KOPT-K1 (cell line): ENCODE measurements around the gene B3GNT9.

ENCODE experiments used
- H3K27ac ChIP-seq: fragments of 200-600 bp; sonication (generic); 2 replicates; pipeline ENCODE4 v1.5.1; 2016; ENCODE audit warnings: antibody characterized with exemption, mild to moderate bottlenecking, low read depth, low read length; ENCODE audit not compliant: poor library complexity, severe bottlenecking
- H3K36me3 ChIP-seq: fragments of 200-600 bp; sonication (generic); 2 replicates; pipeline ENCODE4 v1.5.1; 2017; ENCODE audit warnings: antibody characterized with exemption, mild to moderate bottlenecking, low read length, moderate library complexity; ENCODE audit not compliant: insufficient read depth
- H3K9me3 ChIP-seq: fragments of 200-600 bp; sonication (generic); 2 replicates; pipeline ENCODE4 v1.5.1; 2017; ENCODE audit warnings: antibody characterized with exemption, low read length, mild to moderate bottlenecking; ENCODE audit not compliant: insufficient read depth, poor library complexity, severe bottlenecking

B3GNT9 gene

GRCh38 chr16:67177743-67178699 is 27.2 kb upstream of the B3GNT9 start:
- no peaks in the 10 kb centered on the region; the same call in 1 of the 2 replicates for H3K36me3 ChIP-seq
- H3K9me3 ChIP-seq: no peaks in the 10 kb centered on the region
- no peak overlapping the region for H3K27ac ChIP-seq

- Histone ChIP-seq H3K9me3 (no peaks in the 10 kb centered on the region), H3K36me3 (no peaks in the 10 kb centered on the region; the same call in 1 of the 2 replicates), H3K27ac (no peak overlapping the region)
Observed at GRCh38 chr16:67176662-67177061, 25.9 kb upstream of the B3GNT9 start.

- H3K27ac ChIP-seq: no peak overlapping the region
Observed at GRCh38 chr16:67174706-67175231, 24.0 kb upstream of the B3GNT9 start.

GRCh38 chr16:67173808-67174705 is 23.3 kb upstream of the B3GNT9 start:
- no peaks in the 10 kb centered on the region for H3K9me3 ChIP-seq
- no peaks in the 10 kb centered on the region for H3K36me3 ChIP-seq
- no peak overlapping the region for H3K27ac ChIP-seq

More at GRCh38 chr16:67174706-67175231, 24.0 kb upstream of the B3GNT9 start:
- Histone ChIP-seq H3K36me3 (no peaks in the 10 kb centered on the region; the same call in 1 of the 2 replicates), H3K9me3 (no peaks in the 10 kb centered on the region)

- Histone ChIP-seq H3K36me3 (no peaks in the 10 kb centered on the region), H3K27ac (no peak overlapping the region), H3K9me3 (no peaks in the 10 kb centered on the region)
Observed at GRCh38 chr16:67173323-67173722, 22.5 kb upstream of the B3GNT9 start.

GRCh38 chr16:67170949-67171649 is 20.3 kb upstream of the B3GNT9 start:
- no peaks in the 10 kb centered on the region for H3K9me3 ChIP-seq
- H3K27ac ChIP-seq: no peak overlapping the region
- H3K36me3 ChIP-seq: no peaks in the 10 kb centered on the region

- H3K9me3 ChIP-seq: no peaks in the 10 kb centered on the region
- H3K36me3 ChIP-seq: no peaks in the 10 kb centered on the region
- peak within 1 kb of the TSS; percentile 54 for H3K27ac ChIP-seq
Observed at GRCh38 chr16:67170168-67170948, 19.6 kb upstream of the B3GNT9 start, which contains the start of gene NOL3. NOL3 (plus strand) TSS chr16:67170538.

- no peaks in the 10 kb centered on the region for H3K9me3 ChIP-seq
- H3K27ac ChIP-seq: peak overlapping the region; percentile 54
- H3K36me3 ChIP-seq: no peaks in the 10 kb centered on the region
Observed at GRCh38 chr16:67169642-67170167, 18.9 kb upstream of the B3GNT9 start.

GRCh38 chr16:67169011-67169451 is 18.2 kb upstream of the B3GNT9 start:
- H3K36me3 ChIP-seq: no peaks in the 10 kb centered on the region
- no peak overlapping the region for H3K27ac ChIP-seq
- no peaks in the 10 kb centered on the region for H3K9me3 ChIP-seq

GRCh38 chr16:67167588-67167987 is 16.8 kb upstream of the B3GNT9 start:
- no peaks in the 10 kb centered on the region for H3K9me3 ChIP-seq
- H3K36me3 ChIP-seq: no peaks in the 10 kb centered on the region
- no peak overlapping the region for H3K27ac ChIP-seq

- Histone ChIP-seq H3K36me3 (no peaks in the 10 kb centered on the region), H3K27ac (no peak overlapping the region), H3K9me3 (no peaks in the 10 kb centered on the region)
Observed at GRCh38 chr16:67166598-67167168, 15.9 kb upstream of the B3GNT9 start.

GRCh38 chr16:67166110-67166547 is 15.3 kb upstream of the B3GNT9 start:
- Histone ChIP-seq H3K27ac (no peak overlapping the region), H3K36me3 (no peaks in the 10 kb centered on the region), H3K9me3 (no peaks in the 10 kb centered on the region)
